Mammary epithelial cell (primary cell): Measurements from ENCODE around the gene FARS2.

ENCODE experiments used
- EZH2 ChIP-seq: IDR thresholded peaks from 2 replicates; pipeline ENCODE4 v1.6.1; 2012; ENCODE audit warnings: low read length, inconsistent platforms, borderline replicate concordance
- TF ChIP-seq, protein P1 (sequence below), 2 donors: IDR thresholded peaks in 1 of 2; conservative IDR thresholded peaks in 1 of 2; 2 replicates each; pipeline ENCODE4 v1.5.1; 2011 to 2012; ENCODE audit warnings: inconsistent platforms in 2 of 2, low read length in 2 of 2, mild to moderate bottlenecking in 2 of 2, control low read depth in 1 of 2, low read depth in 1 of 2; ENCODE audit not compliant: insufficient read depth in 1 of 2; ENCODE audit errors: extremely low read depth in 1 of 2

DNA sequence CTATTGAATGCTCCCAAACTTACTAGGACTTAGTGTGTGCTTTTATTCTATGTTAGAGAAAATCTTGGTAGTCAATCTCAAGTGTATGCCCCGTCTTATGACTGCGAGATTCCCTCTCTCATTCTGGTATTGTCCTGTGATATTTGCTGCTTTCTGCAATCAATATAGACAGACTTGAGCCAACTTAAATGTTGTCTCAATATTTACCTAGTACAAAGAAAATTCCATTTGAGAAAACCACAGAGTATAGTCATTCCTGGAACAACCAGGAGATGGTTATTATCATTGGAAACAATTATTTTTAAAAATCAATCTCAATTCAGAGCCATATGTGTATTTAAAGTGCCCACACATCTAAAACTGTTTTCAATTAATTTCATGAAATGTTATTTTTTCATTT lies 415.4 kb downstream of the FARS2 start:
- TF ChIP-seq, protein P1, sequence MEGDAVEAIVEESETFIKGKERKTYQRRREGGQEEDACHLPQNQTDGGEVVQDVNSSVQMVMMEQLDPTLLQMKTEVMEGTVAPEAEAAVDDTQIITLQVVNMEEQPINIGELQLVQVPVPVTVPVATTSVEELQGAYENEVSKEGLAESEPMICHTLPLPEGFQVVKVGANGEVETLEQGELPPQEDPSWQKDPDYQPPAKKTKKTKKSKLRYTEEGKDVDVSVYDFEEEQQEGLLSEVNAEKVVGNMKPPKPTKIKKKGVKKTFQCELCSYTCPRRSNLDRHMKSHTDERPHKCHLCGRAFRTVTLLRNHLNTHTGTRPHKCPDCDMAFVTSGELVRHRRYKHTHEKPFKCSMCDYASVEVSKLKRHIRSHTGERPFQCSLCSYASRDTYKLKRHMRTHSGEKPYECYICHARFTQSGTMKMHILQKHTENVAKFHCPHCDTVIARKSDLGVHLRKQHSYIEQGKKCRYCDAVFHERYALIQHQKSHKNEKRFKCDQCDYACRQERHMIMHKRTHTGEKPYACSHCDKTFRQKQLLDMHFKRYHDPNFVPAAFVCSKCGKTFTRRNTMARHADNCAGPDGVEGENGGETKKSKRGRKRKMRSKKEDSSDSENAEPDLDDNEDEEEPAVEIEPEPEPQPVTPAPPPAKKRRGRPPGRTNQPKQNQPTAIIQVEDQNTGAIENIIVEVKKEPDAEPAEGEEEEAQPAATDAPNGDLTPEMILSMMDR (conservative IDR thresholded peaks at IDR 0.05 in 1 of 2, IDR thresholded peaks at IDR 0.05 in 1 of 2; ENCODE audit: extremely low read depth in 1 of 2, insufficient read depth in 1 of 2, low read depth in 1 of 2, low read length in 2 of 2): no peak
- no peak for TF ChIP-seq EZH2
